ENCODE measurements around the gene MGAT4C. TPM values are rescaled to one million over a fixed set of nuclear protein-coding genes. Genes with fewer than 3 reads are reported as not detected.

Gene MGAT4C
- total RNA-seq, 4 donors from 2014 or later, result under 0.01 to 2.5 (median 0.31) TPM

GRCh38 chr12:85920324-85920947, 335.8 kb downstream of the MGAT4C start:
- Histone ChIP-seq H3K4me3 (no peak overlapping the region), H3K27ac (no peak overlapping the region), H3K27me3 (no peaks in the 10 kb centered on the region), H3K9me3 (no peaks in the 10 kb centered on the region), H3K4me1 (no peaks in the 10 kb centered on the region), H3K36me3 (no peaks in the 10 kb centered on the region)
- no peak for DNase-seq
- TF ChIP-seq POLR2A (IDR thresholded peaks at IDR 0.05) (no peak), CTCF (IDR thresholded peaks at IDR 0.05) (peak; percentile 16 to 53 (median 38))
- intact Hi-C loops (cut with DNase I; ENCODE audit: low total_unique reads), result no loop called here
